NK-92 (cell line): ENCODE results near the gene ARHGEF6.

Source experiments
- DNase-seq: peaks from one replicate; lab custom pipeline; 2025; ENCODE audit not compliant: unreplicated experiment; lab: John Stamatoyannopoulos, UW

The ARHGEF6 gene

DNA sequence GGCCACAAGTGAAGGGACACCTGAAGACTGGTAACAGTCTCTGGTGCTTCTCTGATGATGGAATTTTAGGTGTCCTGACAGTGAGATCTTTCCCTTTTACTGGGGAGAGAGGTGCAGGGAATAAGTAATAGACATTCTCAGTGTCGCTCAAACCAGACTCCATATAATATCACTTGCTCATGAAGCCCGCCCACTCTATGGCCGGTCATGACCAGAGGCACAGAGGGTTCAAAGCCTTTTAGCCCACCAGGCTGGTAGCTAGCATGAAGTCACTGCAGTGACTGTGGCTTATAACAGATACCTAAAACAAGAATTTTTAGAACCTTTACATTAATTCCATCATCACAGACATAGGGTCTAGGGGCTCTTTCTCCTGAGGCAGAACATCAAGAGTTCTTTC lies 129.9 kb downstream of the ARHGEF6 start:
- DNase-seq = no peak

DNA sequence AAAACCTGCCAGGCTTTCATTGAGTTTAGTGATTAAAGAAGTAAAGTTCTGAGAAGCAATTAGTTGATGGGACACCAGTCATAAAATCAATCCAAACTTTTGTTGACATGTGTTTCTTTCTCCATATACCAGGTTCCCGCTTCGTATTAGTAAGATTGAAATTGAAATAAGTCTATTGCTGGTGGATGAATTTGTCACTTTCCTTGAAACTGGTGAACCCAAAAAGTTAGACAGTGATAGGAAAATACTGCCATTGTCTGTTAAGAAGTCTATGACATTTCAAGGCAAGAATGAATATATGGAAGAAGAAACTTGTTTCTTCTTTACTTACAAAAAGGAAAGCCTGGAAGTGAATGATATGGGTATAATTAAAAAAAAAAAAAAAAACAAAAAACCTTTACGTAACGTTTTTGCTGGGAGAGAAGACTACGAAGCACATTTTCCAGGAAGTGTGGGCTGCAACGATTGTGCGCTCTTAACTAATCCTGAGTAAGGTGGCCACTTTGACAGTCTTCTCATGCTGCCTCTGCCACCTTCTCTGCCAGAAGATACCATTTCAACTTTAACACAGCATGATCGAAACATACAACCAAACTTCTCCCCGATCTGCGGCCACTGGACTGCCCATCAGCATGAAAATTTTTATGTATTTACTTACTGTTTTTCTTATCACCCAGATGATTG lies 132.9 kb downstream of the ARHGEF6 start, which contains the start of gene CD40LG:
Gene CD40LG, plus strand, starts transcription at position 482 of the 684 bp plus-strand sequence. Its CDS starts 91 bp downstream, at position 573.
- no peak for DNase-seq

DNA sequence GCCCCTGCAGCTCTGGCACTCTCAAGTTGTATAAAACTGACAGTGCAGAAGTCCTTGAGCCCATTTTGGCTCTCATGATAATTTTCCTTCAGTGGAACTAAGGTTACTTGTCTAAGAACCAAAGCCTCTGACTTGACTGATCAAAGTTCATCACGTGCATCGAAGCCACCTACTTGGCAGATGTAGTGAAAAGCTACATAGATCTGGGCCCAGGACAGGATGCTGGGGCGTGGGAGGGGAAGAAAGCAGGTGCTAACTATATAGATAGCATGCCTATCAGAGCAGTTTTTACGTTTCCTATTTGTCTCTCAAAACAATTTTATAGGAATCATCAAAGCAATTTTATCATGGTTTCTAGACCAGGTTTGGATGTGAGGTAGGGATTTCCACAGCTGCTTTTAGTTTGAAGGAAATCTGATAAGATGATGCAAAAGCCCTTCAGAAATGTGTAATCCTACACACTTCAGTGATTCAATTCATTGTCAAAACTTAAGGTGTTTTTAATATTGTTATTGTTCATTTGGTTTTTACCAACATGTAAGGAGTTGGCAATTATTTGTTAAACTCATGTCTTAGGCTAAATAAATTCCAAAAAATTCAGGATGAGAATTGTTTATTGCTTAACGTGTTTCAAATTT lies 134.0 kb downstream of the ARHGEF6 start:
- DNase-seq = no peak

DNA sequence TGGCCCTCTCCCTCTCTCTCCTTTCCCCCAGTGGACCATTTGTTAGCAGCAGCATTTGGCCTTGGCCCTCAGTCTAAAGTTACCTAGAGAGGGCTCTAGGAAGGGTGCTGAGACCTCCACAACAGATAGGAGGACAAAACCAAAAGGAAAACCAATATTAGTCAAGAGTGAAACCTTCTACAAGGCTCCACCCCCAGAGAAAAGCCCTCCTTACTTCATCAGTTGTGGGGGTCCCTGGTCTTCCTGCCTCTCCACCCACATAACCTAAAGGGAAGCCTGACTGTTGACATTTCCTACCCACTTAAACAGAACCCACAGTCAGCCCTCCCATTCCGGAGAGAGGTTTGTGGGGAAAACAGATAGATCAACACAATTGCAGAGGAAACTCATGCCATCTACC lies 137.5 kb downstream of the ARHGEF6 start:
- no peak for DNase-seq

DNA sequence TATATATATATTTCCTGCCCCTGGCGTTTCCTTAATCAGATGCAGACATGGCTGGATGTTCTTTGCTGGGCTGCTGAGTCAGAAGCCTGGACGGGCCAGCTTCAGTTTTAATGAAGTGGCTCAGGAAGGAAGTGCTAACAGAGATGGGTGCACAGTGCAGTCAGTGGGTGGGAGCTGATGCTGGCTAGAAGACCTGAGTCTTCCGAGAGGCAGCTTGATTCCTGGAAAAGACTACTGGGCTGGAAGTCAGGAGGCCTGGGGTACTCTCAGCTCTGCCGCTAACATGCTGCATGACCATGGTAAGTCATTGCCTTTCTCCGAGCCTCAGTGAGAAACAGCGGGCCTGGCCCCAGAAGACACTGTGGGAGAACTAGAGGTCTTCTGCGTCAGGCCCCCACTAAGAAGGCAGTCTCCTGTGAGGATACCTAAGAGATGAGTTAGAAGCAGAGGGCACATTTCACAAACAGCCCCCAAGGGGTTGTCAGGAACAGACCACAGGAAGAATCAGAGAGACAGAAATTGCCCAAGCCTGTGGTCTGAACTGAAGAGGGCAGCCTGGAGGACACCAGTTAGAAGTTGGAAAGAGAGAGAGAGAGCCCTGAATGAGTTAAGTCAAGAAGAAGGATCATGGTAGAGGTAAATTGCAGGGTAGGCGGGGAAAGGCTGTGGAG lies 141.1 kb downstream of the ARHGEF6 start:
- DNase-seq = no peak

DNA sequence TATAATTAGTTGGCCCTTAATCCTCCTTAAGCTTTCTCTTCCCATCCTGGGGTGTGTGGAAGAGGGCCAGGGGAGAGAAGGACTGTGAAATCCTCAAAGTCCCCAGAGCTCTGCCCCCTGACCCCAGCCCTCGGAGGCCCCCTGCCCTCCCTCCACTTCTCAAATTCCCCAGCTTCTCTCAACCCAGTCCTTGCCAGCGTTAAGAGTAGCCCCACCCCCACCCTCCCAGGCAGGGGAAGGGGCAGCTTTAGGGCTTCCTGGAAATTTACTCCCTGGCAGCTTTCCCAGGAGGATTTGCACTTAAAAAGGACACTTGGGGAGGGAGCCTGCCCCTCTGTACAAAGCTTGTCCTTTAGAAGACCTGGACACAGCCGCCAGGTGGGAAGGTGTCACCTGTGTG lies 144.6 kb downstream of the ARHGEF6 start:
- no peak for DNase-seq

DNA sequence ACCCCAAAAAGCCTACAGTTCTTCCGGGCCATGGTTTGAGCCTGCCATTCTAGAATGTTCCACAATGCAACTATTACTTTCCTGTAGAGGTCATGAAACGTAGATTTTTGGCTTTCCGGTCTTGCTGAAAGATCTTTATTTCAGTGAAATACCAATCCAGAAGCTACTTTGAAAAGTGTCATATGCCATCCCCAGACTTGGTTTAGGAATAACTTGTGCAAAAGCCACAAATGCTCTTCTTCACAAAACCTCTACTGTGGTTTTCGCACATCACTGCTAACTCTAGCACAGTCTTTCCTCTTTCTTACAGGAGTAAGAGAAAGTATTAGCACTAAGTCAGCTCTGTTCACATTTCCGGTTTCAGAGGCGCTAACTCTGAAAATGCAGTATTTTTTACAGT lies 145.5 kb downstream of the ARHGEF6 start:
- DNase-seq = no peak

DNA sequence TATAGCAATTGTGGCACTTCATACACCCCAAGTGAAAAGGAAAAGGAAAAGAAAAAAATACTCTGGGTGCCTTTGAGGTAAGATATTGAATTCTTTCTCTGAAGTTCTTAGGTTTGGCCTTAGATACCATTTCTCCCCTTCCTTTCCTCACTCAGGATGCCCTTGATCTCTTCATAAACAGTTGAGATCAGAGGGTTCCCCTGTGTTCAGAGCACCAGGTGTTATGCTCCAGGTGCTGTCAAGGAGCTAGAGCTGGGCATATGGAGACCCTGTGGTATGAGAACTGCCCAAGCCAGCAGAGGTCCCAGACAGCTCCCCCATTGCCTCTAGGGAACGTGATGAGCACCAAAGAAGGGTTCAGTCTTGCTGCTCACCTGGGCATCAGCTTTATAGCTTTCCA lies 149.9 kb downstream of the ARHGEF6 start:
- no peak for DNase-seq

DNA sequence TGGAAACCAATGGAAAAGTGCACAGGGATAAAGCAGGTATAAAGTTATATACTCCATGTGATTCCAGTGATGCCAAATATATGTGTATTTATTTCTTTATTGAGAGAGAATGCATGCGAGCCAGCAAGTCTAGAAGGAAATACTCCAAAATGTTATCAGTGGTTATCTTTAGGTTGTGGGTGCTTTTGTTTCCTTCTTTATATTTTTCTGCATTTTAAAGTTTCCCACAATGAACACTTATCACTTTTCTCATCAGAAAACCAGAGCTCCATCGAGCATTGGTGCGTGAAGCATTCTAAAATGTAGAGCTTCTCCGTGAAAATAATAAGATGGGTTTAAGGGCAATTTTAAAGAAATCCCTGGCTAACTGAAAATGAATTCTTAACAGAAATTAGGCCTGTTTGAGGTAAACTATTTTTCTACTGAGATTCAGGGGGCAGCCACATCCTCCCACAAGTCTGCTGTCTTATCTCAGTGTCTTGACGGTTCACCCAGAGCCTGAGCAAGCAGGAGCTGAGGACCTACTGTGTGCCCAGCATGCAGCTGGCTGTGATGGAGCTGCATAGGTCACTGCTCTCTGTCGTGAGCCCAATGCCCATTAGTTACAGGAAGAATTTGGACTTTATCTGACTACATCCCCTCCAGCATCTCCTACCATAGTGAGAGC lies 151.5 kb downstream of the ARHGEF6 start:
- DNase-seq = no peak

DNA sequence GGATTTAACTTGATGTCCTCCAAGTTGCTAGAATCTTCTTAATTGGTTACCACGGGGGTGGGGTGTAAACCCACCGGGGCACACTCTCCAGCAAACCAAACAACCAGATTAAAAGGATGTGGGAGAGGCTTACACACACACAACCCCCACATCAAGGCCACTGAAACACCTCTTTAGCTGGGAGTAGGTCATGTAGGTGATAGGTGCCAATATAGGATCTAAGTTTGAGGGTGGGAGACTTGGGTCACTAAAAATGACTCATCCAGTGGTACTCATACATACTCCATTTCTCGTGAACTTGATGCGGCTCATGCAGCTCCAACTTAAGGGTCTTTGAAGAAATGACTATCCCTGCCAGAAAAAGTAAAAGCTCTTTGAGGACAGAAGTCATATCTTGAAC lies 153.3 kb downstream of the ARHGEF6 start:
- DNase-seq = no peak

DNA sequence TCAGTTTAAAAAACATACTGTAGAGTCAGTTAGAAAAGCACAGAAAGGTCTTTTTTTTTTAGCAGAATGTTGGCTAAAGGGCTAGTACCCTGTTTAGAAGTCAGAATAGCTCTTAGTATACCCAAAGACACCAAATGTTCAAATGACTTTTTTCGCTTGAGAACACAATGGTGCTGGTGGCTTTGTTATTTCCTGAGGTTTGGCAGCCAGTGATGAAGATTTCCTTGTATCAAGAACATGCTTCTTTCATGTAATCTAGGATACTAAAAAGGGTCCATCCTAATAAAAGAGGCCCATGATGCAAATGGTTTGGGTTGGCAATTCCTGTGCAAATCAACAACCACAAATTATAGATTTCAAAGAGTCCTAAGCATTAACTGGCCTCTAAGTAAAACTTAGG lies 153.8 kb downstream of the ARHGEF6 start:
- no peak for DNase-seq

DNA sequence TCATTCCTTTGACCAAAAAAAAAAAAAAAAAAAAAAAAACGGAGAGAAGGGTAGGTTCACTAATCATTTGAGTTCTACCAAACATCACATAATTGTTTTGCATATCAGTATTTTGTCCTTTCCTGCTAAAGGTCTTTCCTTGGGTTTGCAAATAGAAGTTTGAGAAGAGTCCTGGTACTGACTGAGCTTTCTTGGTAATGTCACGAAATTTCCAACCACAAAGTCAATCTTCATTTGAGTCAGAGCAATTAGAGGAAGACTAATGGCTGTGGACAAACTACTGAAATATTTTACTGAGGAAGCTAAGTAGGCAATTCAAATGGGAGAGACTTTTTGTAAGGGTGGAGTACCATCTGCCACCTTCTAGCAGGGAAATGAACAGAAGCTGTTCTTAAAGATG lies 154.5 kb downstream of the ARHGEF6 start:
- DNase-seq = no peak

DNA sequence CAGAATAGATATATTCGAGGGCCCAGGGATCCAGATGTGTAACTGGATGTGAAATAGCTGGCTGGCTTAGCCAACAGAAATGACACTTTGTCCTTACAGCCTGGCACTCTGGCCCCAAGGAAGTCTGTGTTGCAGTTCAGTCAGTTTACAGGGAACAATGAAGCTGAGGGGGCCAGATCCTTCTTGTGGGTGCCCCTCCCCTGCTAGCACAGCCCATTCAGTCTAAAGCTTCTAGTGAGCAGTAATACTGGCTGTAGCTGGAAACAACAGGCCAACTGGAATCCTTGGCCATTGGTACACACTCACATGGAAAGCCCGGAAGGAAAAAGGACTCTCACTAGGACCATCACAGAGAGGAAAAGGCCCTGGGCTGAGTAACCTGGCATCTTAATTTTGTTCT lies 155.5 kb downstream of the ARHGEF6 start:
- no peak for DNase-seq

DNA sequence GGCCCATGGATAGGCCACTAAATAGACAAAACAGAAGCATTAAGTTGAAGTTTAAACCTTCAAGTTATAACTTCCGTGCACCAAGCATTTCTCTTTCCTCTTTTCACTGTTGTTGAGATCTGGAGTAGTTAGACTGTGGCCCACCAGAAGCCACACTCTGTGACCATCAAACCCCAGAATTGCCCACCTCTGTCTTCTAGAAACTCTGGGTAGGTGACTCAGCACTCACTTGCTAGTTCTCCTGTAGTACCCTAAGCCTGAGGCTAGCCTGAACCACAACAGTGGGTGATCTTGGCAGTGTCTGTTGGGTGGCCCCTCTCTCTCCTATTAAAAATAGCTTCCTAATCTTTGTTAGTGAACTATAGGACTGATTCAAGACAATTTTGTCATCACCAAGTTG lies 157.3 kb downstream of the ARHGEF6 start:
- no peak for DNase-seq

DNA sequence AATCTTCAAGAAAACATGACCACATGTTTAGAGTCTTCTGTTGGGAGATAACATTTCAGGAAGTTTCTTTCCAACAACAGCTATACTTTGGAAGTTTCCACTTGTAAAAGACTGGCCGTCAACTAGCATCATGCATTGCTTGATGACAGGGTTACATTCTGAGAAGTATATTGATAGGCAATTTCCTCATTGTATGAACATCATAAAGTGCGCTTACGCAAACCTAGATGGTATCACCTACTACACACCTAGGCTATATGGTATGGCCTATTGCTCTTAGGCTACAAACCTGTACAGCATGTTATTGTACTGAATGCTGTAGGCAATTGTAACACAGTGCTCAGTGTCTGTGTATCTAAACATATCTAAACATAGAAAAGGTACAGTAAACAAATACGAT lies 158.2 kb downstream of the ARHGEF6 start:
- DNase-seq = no peak

DNA sequence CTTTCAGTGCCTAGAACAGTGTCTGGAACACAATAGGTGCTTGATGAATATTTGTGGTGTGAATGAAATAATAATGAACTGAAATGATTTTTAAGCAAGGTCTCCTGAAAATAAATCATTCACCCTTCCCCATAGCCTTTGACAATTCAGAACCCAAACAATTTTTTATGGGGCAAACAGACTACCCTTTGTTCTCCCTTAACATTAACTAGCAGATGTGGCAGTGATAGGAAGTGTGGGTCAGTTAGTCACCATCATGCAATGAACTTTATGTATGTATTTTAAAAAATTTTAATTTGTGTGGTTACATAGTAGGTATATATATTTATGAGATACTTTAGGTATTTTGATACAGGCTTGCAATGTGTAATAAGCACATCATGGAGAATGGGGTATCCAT lies 160.0 kb downstream of the ARHGEF6 start:
- DNase-seq = no peak

DNA sequence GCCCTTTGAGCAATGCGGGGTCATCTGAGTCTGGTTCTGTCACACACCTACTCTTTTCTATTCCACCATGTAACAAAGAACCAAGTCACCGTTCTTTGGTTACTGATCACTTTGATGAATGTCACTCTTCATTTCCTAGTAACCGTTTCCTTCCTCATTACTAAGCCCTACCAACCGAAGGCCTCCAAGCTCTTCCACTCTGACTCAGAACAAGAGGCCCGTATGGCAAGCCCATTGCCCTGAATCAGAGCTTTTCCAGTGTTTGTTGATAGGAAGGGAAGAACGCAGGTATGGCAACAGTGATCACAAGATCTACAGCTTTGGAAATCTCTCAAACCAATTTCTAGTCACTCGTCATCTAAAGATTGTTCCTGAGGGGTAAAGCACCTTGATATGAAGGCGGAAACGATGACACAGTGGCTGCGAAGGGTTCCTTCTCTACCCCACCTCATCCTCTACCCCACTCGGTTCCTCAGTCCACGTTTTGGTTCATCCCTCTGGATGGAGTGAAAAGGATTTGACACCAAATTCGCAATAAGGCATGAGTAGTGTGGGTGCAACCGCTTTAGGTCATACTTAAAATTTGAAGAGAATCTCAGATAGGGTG lies 160.7 kb downstream of the ARHGEF6 start:
- no peak for DNase-seq

DNA sequence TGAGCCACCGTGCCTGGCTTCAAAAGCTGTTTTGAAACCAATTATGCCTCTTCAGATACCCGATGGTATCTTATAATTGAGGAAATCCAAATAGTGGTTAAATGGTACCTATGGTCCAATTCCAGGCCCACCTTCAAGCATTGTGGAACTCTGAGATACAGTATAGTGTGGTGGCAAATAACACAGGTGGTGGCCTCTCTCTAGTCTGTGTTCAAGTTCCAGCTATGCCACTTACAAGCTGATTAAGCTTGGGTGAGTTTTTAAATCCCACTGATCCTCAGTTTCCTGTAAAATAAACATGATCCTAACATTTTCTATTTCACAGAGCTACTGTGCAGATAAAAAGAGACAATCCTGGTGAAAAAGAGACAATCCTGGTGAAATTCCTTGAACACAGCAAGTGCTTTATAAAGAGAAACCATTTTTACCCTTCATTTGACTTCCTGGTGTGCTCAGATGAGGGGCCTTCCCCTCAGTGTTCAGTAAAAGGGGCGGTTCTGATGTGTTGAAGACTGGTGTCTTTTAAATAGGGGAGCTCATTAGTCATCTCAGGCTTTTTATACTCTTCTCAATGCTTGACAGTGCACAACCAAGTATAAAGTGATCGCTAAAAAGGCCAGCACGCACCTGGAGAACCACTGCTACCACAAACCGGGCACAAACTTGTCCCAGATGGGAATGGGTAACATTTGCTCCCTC lies 163.6 kb downstream of the ARHGEF6 start:
- no peak for DNase-seq
